Measurements from ENCODE around the gene P2RY12.

P2RY12 gene

GRCh38 chr3:151303751-151304150 is 80.8 kb downstream of the P2RY12 start:
- H4K20me1 ChIP-seq = no peaks in the 10 kb centered on the region
- no peak overlapping the region for H3K27ac ChIP-seq
- no peaks in the 10 kb centered on the region for H3K36me3 ChIP-seq
- H3K9ac ChIP-seq = no peak overlapping the region
- no peak overlapping the region for H3K4me2 ChIP-seq
- H3K4me1 ChIP-seq = no peaks in the 10 kb centered on the region
- H3K27me3 ChIP-seq = no peaks in the 10 kb centered on the region
- no peak for TF ChIP-seq Cebpa-rat (IDR thresholded peaks at IDR 0.05)
- H3K4me3 ChIP-seq = no peak overlapping the region
- no peaks in the 10 kb centered on the region for H3K9me3 ChIP-seq

DNA sequence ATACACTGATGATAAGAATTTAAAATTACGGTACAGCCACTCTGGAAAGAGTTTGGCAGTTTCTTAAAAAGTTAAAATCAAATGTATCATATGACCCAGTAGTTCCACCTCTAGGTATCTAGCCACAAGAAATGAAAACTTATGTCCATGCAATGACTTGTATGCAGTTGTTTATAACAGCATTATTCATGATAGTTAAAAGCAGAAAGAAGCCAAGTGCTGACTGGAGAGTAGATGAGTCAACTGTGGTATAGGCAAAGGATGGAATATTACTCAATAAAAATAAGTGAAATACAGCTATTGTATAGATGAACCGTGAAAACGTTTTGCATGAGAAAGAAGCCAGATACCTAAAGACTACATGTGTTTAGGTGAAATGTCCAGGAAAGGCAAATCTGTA is 82.8 kb downstream of the P2RY12 start:
- Histone ChIP-seq H3K4me3 (no peak overlapping the region), H3K27ac (no peak overlapping the region), H3K4me2 (no peak overlapping the region), H4K20me1 (no peaks in the 10 kb centered on the region), H3K9me3 (no peaks in the 10 kb centered on the region), H3K9ac (no peak overlapping the region), H3K36me3 (no peaks in the 10 kb centered on the region), H3K27me3 (no peaks in the 10 kb centered on the region), H3K4me1 (no peaks in the 10 kb centered on the region)
- no peak for TF ChIP-seq Cebpa-rat (IDR thresholded peaks at IDR 0.05)

- Histone ChIP-seq H3K4me3 (no peak overlapping the region), H3K4me2 (no peak overlapping the region), H3K9me3 (no peaks in the 10 kb centered on the region), H3K27me3 (no peaks in the 10 kb centered on the region), H3K9ac (no peak overlapping the region), H4K20me1 (no peaks in the 10 kb centered on the region), H3K27ac (no peak overlapping the region), H3K4me1 (no peaks in the 10 kb centered on the region), H3K36me3 (no peaks in the 10 kb centered on the region)
- no peak for TF ChIP-seq Cebpa-rat (IDR thresholded peaks at IDR 0.05)
These were observed 84.0 kb downstream of the P2RY12 start for GRCh38 chr3:151300539-151300938.

DNA sequence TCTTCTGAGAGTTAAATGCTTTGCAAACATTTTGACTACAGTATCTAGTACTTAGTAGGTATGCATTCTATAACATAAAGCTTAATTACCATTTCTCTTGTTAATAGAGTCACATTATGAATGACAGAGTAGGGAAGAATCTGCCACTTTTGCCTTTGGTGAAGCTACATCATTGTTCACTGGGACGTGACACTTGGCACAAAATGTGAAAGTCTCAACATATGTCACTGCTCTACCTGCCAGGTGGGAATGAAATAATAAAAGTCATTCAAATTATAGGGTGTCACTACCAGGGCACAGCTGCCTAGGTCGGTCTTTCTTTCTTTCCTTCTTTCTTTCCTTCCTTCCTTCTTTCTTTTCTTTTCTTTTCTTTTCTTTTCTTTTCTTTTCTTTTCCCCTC is 85.5 kb downstream of the P2RY12 start:
- Histone ChIP-seq H3K27ac (no peak overlapping the region), H3K9ac (no peak overlapping the region), H3K9me3 (no peaks in the 10 kb centered on the region), H3K36me3 (no peaks in the 10 kb centered on the region), H4K20me1 (no peaks in the 10 kb centered on the region), H3K4me3 (no peak overlapping the region), H3K4me2 (no peak overlapping the region), H3K27me3 (no peaks in the 10 kb centered on the region), H3K4me1 (no peaks in the 10 kb centered on the region)
- no peak for TF ChIP-seq Cebpa-rat (IDR thresholded peaks at IDR 0.05)

DNA sequence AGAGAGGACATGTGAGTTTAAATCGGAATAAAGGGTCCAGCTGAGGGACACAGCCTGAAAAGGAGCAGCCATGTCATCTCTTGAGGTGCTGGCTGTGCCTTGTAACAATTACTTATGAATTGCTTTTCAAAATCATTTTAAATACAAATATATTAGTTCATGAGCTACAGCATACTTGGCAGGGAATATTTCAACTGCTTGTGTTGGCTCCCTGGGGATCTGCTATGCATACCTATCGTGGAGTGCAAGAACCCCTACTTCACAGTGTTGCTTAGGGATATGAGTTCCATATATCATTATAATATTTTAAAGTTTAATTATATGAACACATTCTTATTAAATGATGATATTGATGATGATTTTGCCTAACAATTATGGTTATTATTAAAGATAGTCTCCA is 87.1 kb downstream of the P2RY12 start:
- Histone ChIP-seq H3K9ac (no peak overlapping the region), H4K20me1 (no peaks in the 10 kb centered on the region), H3K4me1 (no peaks in the 10 kb centered on the region), H3K36me3 (no peaks in the 10 kb centered on the region), H3K27me3 (no peaks in the 10 kb centered on the region), H3K9me3 (no peaks in the 10 kb centered on the region), H3K4me3 (no peak overlapping the region), H3K4me2 (no peak overlapping the region), H3K27ac (no peak overlapping the region)
- no peak for TF ChIP-seq Cebpa-rat (IDR thresholded peaks at IDR 0.05)

DNA sequence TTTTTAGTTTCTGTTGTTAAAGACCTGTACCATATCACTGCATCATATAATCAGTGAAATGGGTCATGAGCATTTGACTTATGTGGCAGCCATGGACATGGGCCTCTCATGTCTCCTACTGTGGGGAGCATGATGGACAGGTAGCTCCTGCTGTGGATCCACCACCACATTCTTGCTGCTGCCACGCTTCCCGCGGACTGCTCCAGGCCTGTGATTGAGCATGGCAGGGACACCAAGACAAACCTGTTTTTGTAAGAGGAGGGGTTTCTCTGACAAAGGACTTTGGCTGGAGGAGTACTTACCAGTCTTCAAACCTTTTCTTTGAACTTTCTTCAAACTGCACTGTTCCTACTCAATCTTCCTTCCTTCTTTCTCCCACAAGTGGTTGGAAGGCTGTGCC is 88.3 kb downstream of the P2RY12 start:
- H3K4me1 ChIP-seq = no peaks in the 10 kb centered on the region
- H3K4me3 ChIP-seq = no peak overlapping the region
- no peaks in the 10 kb centered on the region for H3K36me3 ChIP-seq
- H3K9me3 ChIP-seq = no peaks in the 10 kb centered on the region
- no peak for TF ChIP-seq Cebpa-rat (IDR thresholded peaks at IDR 0.05)
- no peak overlapping the region for H3K27ac ChIP-seq
- H4K20me1 ChIP-seq = no peaks in the 10 kb centered on the region
- no peak overlapping the region for H3K9ac ChIP-seq
- H3K27me3 ChIP-seq = no peaks in the 10 kb centered on the region
- H3K4me2 ChIP-seq = no peak overlapping the region

- Histone ChIP-seq H3K36me3 (no peaks in the 10 kb centered on the region), H3K4me3 (no peak overlapping the region), H3K27me3 (no peaks in the 10 kb centered on the region), H3K9ac (no peak overlapping the region), H3K27ac (no peak overlapping the region), H3K4me1 (no peaks in the 10 kb centered on the region), H4K20me1 (no peaks in the 10 kb centered on the region), H3K4me2 (no peak overlapping the region), H3K9me3 (no peaks in the 10 kb centered on the region)
- TF ChIP-seq Cebpa-rat (IDR thresholded peaks at IDR 0.05) = no peak
These were observed 91.4 kb downstream of the P2RY12 start for GRCh38 chr3:151293127-151293526.

DNA sequence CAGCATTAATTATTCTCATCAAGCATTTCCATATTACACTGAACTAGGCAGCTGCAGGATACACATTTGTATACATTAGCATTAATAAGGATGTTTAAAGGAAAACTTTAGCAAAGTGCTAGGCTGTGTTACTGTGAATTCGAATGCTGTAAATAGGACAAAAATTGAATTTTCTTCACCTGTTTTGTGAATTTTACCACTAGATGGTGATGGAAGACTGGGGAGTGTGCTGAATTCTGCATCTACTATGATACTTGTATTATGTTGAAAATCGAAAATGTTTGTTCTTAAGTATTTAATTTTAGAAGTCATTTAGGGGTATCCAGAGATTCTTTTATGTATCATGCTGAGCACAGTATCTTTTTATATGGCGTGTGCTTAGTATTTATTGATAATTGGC is 93.9 kb downstream of the P2RY12 start:
- H3K27ac ChIP-seq = no peak overlapping the region
- no peaks in the 10 kb centered on the region for H3K27me3 ChIP-seq
- no peaks in the 10 kb centered on the region for H3K36me3 ChIP-seq
- no peaks in the 10 kb centered on the region for H4K20me1 ChIP-seq
- no peak overlapping the region for H3K4me2 ChIP-seq
- H3K9me3 ChIP-seq = no peaks in the 10 kb centered on the region
- H3K4me3 ChIP-seq = no peak overlapping the region
- TF ChIP-seq Cebpa-rat (IDR thresholded peaks at IDR 0.05) = no peak
- no peaks in the 10 kb centered on the region for H3K4me1 ChIP-seq
- no peak overlapping the region for H3K9ac ChIP-seq

GRCh38 chr3:151289445-151289844 is 95.1 kb downstream of the P2RY12 start:
- no peak for TF ChIP-seq Cebpa-rat (IDR thresholded peaks at IDR 0.05)
- Histone ChIP-seq H3K36me3 (no peaks in the 10 kb centered on the region), H3K9ac (no peak overlapping the region), H4K20me1 (no peaks in the 10 kb centered on the region), H3K4me3 (no peak overlapping the region), H3K4me2 (no peak overlapping the region), H3K27me3 (no peaks in the 10 kb centered on the region), H3K4me1 (peaks cover 3% of the 10 kb centered on the region), H3K27ac (no peak overlapping the region), H3K9me3 (no peaks in the 10 kb centered on the region)
